ENCODE data around the gene ATF6B. TPM values are rescaled to one million over a fixed set of nuclear protein-coding genes. Genes with fewer than 3 reads are reported as not detected.
A peak's percentile ranks its signal among the peaks of the same experiment; 100 is the strongest.

Gene ATF6B
- total RNA-seq, 1 donor, result 27.5 TPM

DNA sequence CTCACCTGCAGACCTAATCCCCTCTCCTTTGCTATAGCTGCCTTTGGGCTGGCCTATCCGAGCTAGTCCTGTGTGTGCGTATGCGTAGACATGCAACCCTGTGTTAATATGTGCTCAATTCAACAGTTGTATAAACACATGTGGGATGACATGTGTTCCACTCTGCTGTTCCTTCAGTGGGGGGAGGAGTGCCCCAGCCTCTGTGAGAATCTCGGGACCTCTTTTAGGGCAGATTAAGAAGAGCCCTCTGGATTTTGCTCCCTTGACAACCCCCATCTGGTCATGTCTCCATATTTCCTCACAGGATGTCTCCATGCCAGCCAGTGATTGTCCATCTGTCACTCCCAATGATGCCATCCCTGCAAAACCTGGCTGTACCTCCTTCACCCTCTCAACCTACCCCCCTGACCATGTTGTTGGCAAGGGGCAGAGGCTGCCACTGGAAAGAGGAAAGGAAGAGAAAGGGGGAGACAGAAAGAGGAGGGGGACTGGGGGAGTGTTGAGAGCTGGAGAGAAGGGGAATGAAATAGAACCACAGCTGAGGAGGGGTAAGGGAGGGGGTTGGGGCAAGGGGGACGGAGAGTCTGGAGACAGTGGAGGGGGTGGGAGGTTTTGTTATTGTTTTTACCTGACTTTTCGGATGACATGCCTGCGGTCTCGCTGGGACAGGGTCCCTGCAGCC, 23.3 kb upstream of the ATF6B start:
- Histone ChIP-seq H3K36me3 (ENCODE audit: insufficient read depth, low read length) (peaks cover 2% of the 10 kb centered on the region), H3K27ac (ENCODE audit: low read depth, low read length) (no peak overlapping the region), H3K4me3 (ENCODE audit: insufficient read depth, low read length) (peak overlapping the region; percentile 97), H3K4me2 (ENCODE audit: insufficient read depth, low read length) (peak overlapping the region; percentile 91), H4K20me1 (ENCODE audit: insufficient read depth, low read length) (peaks cover 6% of the 10 kb centered on the region), H3K9me3 (ENCODE audit: low read depth, low read length) (no peaks in the 10 kb centered on the region), H3K4me1 (ENCODE audit: insufficient read depth, low read length) (peaks cover 24% of the 10 kb centered on the region), H3K79me2 (ENCODE audit: insufficient read depth, low read length) (peaks cover 18% of the 10 kb centered on the region), H3K27me3 (ENCODE audit: insufficient read depth, low read length) (peaks cover 31% of the 10 kb centered on the region), H2AFZ (ENCODE audit: low read length) (no peak overlapping the region)
- TF ChIP-seq CTCF (IDR thresholded peaks at IDR 0.05; ENCODE audit: extremely low read depth, low read depth, low read length), result no peak
- DNase-seq (ENCODE audit: insufficient read length, low spot score, missing footprints), result peak; percentile 71

DNA sequence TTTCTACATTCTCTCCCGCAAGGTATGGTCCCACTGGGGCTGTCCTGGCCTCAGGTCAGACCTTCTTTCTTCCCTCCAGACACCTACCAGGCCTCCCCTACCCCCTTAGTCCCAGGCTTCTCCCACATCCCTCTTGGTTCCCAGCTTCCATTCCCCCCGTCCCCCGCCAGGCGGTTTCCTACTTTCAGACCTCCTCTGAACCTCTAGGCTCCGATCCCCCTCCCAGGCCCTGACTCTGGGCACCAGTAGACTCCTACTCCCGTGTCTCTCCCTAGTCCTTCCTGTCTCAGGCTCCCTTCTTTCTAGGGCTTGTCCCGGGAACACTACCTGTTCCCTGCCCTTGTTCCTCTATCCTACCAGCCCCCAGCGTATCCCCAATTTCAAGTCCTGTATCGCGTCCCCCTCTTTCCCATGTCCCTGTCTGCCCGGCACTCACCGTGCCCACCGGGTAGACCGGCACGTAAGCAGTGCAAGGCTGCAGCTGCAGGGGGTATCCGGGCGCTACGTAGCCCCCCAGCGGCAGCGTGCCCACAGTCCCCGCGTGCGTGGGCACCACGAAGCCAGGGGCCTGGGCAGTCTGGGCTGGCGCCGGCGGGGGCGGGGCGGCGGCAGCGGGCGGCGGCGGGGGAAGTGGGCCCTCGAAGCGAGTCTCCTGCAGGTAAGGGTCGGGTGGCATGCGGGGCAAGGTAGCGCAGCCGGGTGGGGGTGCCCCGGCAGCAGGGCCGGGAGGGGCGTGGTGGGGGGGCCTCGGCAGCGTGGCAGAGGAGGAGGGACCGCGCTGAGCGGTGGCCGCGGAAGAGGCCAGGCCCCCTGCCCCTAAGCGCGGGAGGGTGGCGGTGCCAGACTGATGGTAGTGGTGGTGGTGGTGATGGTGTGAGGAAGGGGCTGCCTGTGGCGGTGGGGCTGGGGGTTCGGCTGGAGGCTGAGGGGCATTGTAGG, 22.2 kb upstream of the ATF6B start:
- no peak overlapping the region for H3K4me3 ChIP-seq (ENCODE audit: insufficient read depth, low read length)
- DNase-seq (ENCODE audit: insufficient read length, low spot score, missing footprints), result no peak
- TF ChIP-seq CTCF (IDR thresholded peaks at IDR 0.05; ENCODE audit: extremely low read depth, low read depth, low read length), result no peak
- H4K20me1 ChIP-seq (ENCODE audit: insufficient read depth, low read length), result peaks cover 3% of the 10 kb centered on the region
- peaks cover 22% of the 10 kb centered on the region for H3K4me1 ChIP-seq (ENCODE audit: insufficient read depth, low read length)
- no peak overlapping the region for H2AFZ ChIP-seq (ENCODE audit: low read length)
- H3K4me2 ChIP-seq (ENCODE audit: insufficient read depth, low read length), result no peak overlapping the region
- no peak overlapping the region for H3K27ac ChIP-seq (ENCODE audit: low read depth, low read length)
- H3K27me3 ChIP-seq (ENCODE audit: insufficient read depth, low read length), result peaks cover 39% of the 10 kb centered on the region
- no peaks in the 10 kb centered on the region for H3K9me3 ChIP-seq (ENCODE audit: low read depth, low read length)
- H3K36me3 ChIP-seq (ENCODE audit: insufficient read depth, low read length), result no peaks in the 10 kb centered on the region
- H3K79me2 ChIP-seq (ENCODE audit: insufficient read depth, low read length), result peaks cover 12% of the 10 kb centered on the region

GRCh38 chr6:32149092-32149755, 21.2 kb upstream of the ATF6B start:
- Histone ChIP-seq H3K4me2 (ENCODE audit: insufficient read depth, low read length) (peak overlapping the region; percentile 43), H4K20me1 (ENCODE audit: insufficient read depth, low read length) (no peaks in the 10 kb centered on the region), H3K9me3 (ENCODE audit: low read depth, low read length) (no peaks in the 10 kb centered on the region), H3K79me2 (ENCODE audit: insufficient read depth, low read length) (peaks cover 2% of the 10 kb centered on the region), H3K36me3 (ENCODE audit: insufficient read depth, low read length) (no peaks in the 10 kb centered on the region), H3K4me1 (ENCODE audit: insufficient read depth, low read length) (peaks cover 15% of the 10 kb centered on the region), H3K4me3 (ENCODE audit: insufficient read depth, low read length) (peak overlapping the region; percentile 52), H3K27me3 (ENCODE audit: insufficient read depth, low read length) (peaks cover 39% of the 10 kb centered on the region), H3K27ac (ENCODE audit: low read depth, low read length) (no peak overlapping the region), H2AFZ (ENCODE audit: low read length) (no peak overlapping the region)
- DNase-seq (ENCODE audit: insufficient read length, low spot score, missing footprints), result no peak
- no peak for TF ChIP-seq CTCF (IDR thresholded peaks at IDR 0.05; ENCODE audit: extremely low read depth, low read depth, low read length)
